ENCODE data around the gene METTL26.

DNA sequence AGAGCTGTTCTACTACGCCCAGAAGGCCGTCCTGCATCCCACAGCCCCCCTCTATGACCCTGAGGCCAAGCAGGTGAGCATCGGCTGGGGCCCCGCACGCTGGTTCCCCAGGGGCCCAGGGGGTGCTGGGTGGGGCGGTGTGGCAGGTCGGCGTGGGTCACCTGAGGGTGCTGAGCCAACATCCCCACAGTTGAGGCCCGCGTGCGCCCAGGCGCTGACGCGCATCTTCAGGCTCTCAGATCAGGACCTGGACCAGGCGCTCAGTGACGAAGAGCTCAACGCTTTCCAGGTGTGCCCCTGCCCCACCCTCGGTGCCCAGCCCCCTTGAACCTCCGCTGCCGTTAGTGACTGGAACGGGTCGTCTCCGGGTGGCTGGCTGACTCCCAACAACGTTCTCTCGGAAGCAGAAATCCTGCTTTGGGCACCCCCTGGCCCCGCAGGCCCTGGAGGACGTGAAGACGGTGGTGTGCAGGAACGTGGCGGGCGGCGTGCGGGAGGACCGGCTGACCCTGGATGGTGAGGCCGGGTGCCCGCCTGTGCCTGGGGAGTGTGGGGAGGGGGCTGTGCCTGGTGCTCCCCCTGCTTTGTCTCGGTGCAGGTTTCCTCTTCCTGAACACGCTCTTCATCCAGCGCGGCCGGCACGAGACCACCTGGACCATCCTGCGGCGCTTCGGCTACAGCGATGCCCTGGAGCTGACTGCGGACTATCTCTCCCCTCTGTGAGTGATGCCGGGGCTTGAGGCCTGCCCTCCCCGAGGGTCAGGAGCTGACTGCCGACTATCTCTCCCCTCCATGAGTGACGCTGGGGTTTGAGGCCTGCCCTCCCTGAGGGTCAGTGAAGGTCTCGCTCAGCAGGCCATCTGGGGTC is 34.6 kb upstream of the METTL26 start:
- TF ChIP-seq GATA3 (IDR thresholded peaks at IDR 0.05; ENCODE audit: low read depth, low read length) (no peak), GATA2 (IDR thresholded peaks at IDR 0.05; ENCODE audit: low read depth, low read length) (no peak)
